Fibroblast of gingiva (primary cell): Measurements from ENCODE around the gene GCA.
A peak's percentile ranks its signal among the peaks of the same experiment; 100 is the strongest.

Source experiments
- DNase-seq: peaks from one replicate; pipeline ENCODE4 v3.0.0-alpha.2; 2011; ENCODE audit warnings: low read depth

GCA gene

GRCh38 chr2:162343824-162344616 lies at the start of gene GCA:
TSS of gene GCA (plus strand) at chr2:162344132. CDS start at chr2:162344249, 117 bp downstream.
- peak; percentile 92 for DNase-seq

GRCh38 chr2:162295009-162295408 lies 48.9 kb upstream of the GCA start:
- DNase-seq, result no peak

- peak; percentile 69 for DNase-seq
These were observed 45.9 kb upstream of the GCA start for GRCh38 chr2:162297925-162298552.

- DNase-seq, result no peak
These were observed 45.1 kb upstream of the GCA start for GRCh38 chr2:162298669-162299335.

DNA sequence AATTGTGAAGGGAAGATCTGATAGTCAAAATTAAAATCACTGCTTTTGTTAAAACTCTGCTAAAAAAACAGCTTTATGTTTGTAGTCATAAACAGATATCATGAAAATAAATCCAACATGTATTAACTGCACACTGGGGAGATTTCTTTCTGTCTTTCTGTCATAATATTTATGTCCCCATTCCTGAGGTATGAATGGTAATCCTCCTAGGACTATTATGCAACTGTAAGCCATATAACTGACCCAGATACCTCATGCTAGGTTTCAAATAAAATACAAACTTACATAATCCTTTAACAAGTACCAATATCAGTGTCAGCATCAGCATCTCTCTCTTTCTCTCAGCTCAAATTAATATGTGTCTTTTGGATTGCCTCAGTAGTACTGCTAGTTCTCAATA lies 43.7 kb upstream of the GCA start:
- no peak for DNase-seq

DNA sequence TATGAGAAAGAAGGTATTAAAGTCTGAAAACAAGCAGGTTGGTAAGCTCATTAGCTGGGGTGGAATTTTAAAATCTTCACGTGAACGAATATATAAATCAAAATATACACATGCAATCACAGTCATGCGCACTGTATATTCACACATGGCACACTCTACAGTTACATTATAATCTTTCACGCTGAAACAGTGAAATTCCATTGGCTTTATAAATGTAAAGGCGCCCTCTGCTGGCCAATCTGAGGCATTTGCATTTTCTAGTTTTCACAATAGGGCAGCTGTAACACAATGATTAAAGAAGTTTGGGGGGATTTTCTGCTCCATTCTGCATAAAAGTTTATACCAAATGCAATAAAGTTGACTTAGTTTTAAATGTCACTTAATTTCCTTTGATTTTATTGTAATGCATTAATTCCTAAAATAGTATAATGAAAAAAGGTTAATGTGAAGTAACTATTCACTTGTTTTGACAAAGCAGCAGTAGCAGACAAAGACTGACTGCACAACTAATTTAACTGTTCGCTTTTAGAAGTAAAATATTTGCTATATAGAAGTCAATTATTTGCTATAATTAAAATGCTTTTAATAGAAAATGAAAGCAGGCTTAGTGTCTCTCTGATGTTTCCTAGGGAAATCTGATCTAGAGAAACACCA lies 42.7 kb upstream of the GCA start:
- DNase-seq, result peak; percentile 59

DNA sequence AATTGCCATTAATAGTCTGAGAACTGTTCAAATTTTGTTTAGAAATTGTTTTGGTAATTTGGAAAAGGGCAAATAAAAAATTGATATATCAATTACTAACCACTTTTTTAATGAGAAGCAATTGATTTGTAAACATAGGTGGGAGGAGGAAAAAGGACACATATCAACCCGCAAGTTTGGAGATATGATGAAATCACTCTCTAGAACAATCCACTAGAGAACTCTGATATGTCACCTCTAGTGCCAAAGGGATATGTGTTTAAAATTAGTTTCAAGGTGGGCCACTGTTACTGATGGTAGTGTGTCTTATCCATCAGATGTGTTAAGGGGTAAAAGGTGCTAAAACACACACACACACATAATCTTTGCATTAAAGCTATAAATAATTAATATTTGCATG lies 42.1 kb upstream of the GCA start:
- no peak for DNase-seq

DNA sequence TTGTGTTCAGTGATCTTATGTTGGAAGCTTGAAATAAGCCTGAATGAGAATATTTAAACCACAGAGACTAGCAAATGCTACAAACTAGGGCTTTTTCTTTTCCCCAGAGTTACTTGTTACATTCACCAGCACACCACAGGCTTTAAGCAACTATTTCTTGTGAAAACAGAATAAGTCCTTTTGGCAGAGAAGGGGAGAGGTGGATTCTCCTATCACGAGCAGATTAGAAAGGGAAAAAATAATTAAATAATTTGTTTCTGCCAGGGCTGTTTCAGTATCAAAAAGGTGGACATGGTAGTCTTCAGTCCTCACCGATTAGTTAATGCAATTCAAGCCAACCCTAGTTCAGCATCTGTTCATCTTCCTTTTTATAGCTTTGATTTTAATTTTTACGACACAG lies 38.0 kb upstream of the GCA start:
- DNase-seq, result no peak

GRCh38 chr2:162308747-162309503 lies 35.0 kb upstream of the GCA start:
- no peak for DNase-seq

GRCh38 chr2:162312853-162313252 lies 31.1 kb upstream of the GCA start:
- DNase-seq, result no peak

DNA sequence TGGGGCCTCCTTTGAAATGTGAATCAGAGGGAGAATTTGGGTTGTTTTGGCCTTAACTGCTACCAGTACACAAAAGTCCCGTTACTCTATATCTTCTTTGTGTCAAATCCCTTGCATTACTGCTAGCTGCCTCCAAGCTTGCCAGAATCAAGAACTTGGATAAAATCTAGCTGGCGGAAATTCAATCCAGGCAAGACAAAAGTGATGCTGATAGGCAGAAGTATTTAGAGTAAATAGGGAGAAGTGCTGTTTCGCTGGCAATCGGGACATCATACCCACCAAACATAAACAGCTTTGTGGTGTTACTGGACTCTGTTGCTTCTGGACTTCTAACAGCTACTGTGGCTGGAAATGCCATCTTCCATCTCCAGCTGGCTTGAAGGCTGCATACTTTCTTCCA lies 28.0 kb upstream of the GCA start:
- DNase-seq, result no peak

DNA sequence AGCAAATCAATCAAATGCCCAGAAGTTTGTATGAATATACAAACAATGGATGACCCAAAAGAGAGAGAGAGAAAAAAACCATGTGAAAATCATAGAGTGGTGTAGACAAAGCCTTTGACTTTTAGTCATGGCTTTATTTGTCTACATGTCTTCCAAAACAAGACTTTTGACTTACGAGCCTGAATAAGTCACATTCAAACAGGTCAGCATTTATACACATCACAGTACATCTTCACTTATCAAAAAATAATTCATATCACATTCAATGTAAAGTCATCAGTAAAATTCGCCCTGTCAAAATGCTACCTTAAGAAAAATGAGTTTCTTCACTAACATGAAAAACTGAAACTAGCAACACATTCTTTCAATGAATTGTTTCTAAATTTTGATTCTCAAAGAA lies 27.3 kb upstream of the GCA start:
- no peak for DNase-seq

- no peak for DNase-seq
These were observed 26.7 kb upstream of the GCA start for GRCh38 chr2:162317058-162317742.

DNA sequence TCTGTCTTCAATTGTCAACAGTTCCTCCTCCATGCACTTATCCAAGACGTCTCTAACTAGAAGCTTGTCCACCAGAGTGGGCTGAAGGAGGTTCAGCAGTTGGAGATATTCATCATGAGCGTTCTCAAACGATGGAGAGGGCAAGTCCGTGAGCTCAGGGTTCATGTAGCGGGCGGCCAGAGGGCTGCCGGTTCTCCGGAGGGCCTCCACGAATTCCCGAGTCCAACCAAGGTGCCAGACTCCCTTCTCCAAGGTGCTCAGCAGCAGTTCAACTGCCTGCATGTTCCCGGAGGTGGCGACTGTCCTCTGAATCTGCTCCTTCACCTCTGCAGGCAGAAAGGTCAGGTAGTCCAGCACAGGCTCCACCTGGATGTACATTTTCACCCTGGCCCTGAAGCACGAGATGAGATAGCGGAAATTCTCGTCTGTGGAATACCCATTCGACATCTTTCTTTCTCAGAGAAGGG lies 26.0 kb upstream of the GCA start:
- peak; percentile 14 for DNase-seq

DNA sequence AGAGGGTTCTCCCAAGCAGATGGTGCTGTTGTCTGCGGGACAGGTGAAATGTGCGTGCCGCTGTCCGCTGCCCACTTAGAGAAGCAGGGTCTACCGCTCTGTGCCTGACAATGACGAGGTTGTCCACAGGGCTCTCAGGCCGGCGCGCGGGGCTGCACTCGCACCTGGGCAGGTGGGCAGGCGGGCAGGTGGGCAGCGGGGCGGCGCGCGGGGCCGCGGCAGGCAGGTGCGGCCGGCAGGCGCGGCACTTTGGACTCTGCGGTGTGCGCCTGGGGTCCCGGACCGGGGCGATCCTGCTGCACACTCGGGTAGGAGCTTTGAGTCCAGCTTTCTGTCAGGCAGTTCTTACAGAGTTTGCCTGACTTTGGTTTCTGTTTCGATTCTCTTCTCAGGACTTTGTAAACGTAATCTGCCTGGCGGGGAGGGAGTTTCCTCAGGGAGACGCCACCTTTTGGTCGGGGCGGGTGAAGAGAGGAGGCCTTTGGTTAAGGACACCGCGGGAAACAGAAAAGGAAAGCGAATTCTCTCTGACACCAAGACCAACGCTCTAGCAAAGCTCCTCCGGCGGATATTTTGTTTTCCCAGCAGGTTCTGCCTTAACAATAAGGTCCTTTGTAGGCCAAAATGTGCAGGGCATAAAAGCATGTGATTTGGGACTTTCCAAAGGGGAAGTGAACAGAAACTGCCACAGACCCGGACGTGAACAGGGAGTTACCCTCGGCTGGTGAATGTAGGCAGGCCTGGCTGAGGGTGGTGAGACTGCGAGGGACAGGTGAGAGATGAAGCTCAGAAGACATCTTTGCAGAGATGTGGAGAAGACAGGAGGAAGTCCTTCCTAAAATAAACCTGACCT lies 25.4 kb upstream of the GCA start, which contains the start of gene IFIH1:
IFIH1 (minus strand) TSS at position 357 of the 853 bp plus-strand sequence. CDS start 377 bp downstream, outside the sequence.
- DNase-seq, result peak; percentile 79

GRCh38 chr2:162320864-162321517 lies 22.9 kb upstream of the GCA start:
- DNase-seq, result no peak

GRCh38 chr2:162324953-162325352 lies 19.0 kb upstream of the GCA start:
- no peak for DNase-seq

- no peak for DNase-seq
These were observed 16.7 kb upstream of the GCA start for GRCh38 chr2:162327134-162327769.

DNA sequence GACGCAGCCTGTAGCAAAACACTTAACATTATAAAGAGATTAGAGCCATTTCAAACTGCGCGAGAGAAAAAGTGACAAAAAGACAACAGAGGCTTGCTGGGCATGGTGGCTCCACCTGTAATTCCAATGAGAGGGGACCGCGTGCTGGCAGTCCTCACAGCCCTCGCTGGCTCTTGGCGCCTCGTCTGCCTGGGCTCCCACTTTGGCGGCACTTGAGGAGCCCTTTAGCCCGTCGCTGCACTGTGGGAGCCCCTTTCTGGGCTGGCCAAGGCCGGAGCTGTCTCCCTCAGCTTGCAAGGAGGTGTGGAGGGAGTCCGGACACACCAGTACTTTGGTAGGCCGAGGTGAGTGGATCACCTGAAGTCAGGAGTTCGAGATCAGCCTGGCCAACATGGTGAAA lies 16.1 kb upstream of the GCA start:
- no peak for DNase-seq
